ENCODE data around the gene GALNTL6. TPM values are rescaled to one million over a fixed set of nuclear protein-coding genes. Genes with fewer than 3 reads are reported as not detected.

Gene GALNTL6
- total RNA-seq, 1 donor from 2014 or later = not detected

- no peaks in the 10 kb centered on the region for H3K27me3 ChIP-seq (ENCODE audit: low read depth)
- intact Hi-C loops (cut with micrococcal nuclease) = no loop called here
- TF ChIP-seq CTCF (IDR thresholded peaks at IDR 0.05; ENCODE audit: borderline replicate concordance) = no peak
- H3K4me3 ChIP-seq = no peak overlapping the region
- no peaks in the 10 kb centered on the region for H3K9me3 ChIP-seq (replicated peaks)
- no peak for DNase-seq
- no peaks in the 10 kb centered on the region for H3K4me1 ChIP-seq
- no peak overlapping the region for H3K27ac ChIP-seq (replicated peaks)
- no peaks in the 10 kb centered on the region for H3K36me3 ChIP-seq
These were observed 63.4 kb downstream of the GALNTL6 start for GRCh38 chr4:171876636-171877035.

- DNase-seq = no peak
- no peaks in the 10 kb centered on the region for H3K9me3 ChIP-seq (replicated peaks)
- intact Hi-C loops (cut with micrococcal nuclease) = no loop called here
- no peak overlapping the region for H3K4me3 ChIP-seq
- H3K36me3 ChIP-seq = no peaks in the 10 kb centered on the region
- no peaks in the 10 kb centered on the region for H3K4me1 ChIP-seq
- no peaks in the 10 kb centered on the region for H3K27me3 ChIP-seq (ENCODE audit: low read depth)
- H3K27ac ChIP-seq (replicated peaks) = no peak overlapping the region
- TF ChIP-seq CTCF (IDR thresholded peaks at IDR 0.05; ENCODE audit: borderline replicate concordance) = no peak
These were observed 66.9 kb downstream of the GALNTL6 start for GRCh38 chr4:171880136-171880535.

- DNase-seq = no peak
- TF ChIP-seq CTCF (IDR thresholded peaks at IDR 0.05; ENCODE audit: borderline replicate concordance) = no peak
- intact Hi-C loops (cut with micrococcal nuclease) = no loop called here
These were observed 76.5 kb downstream of the GALNTL6 start for GRCh38 chr4:171889681-171890080.

GRCh38 chr4:171891038-171891437, 77.8 kb downstream of the GALNTL6 start:
- no peak overlapping the region for H3K27ac ChIP-seq (replicated peaks)
- intact Hi-C loops (cut with micrococcal nuclease) = no loop called here
- no peak overlapping the region for H3K4me3 ChIP-seq
- DNase-seq = no peak
- H3K36me3 ChIP-seq = no peaks in the 10 kb centered on the region
- no peaks in the 10 kb centered on the region for H3K27me3 ChIP-seq (ENCODE audit: low read depth)
- no peaks in the 10 kb centered on the region for H3K9me3 ChIP-seq (replicated peaks)
- H3K4me1 ChIP-seq = no peaks in the 10 kb centered on the region
- TF ChIP-seq CTCF (IDR thresholded peaks at IDR 0.05; ENCODE audit: borderline replicate concordance) = no peak

More at GRCh38 chr4:171889681-171890080, 76.5 kb downstream of the GALNTL6 start:
- no peaks in the 10 kb centered on the region for H3K27me3 ChIP-seq (ENCODE audit: low read depth)
- H3K36me3 ChIP-seq = no peaks in the 10 kb centered on the region
- H3K9me3 ChIP-seq (replicated peaks) = no peaks in the 10 kb centered on the region
- H3K27ac ChIP-seq (replicated peaks) = no peak overlapping the region
- no peak overlapping the region for H3K4me3 ChIP-seq
- no peaks in the 10 kb centered on the region for H3K4me1 ChIP-seq

- peaks cover 31% of the 10 kb centered on the region for H3K9me3 ChIP-seq (replicated peaks)
- H3K4me1 ChIP-seq = no peaks in the 10 kb centered on the region
- TF ChIP-seq CTCF (IDR thresholded peaks at IDR 0.05; ENCODE audit: borderline replicate concordance) = no peak
- no peak for DNase-seq
- H3K27me3 ChIP-seq (ENCODE audit: low read depth) = no peaks in the 10 kb centered on the region
- intact Hi-C loops (cut with micrococcal nuclease) = no loop called here
- H3K27ac ChIP-seq (replicated peaks) = no peak overlapping the region
- H3K36me3 ChIP-seq = no peaks in the 10 kb centered on the region
- H3K4me3 ChIP-seq = no peak overlapping the region
These were observed 83.2 kb downstream of the GALNTL6 start for GRCh38 chr4:171896426-171896825.

GRCh38 chr4:171919314-171919713, 106.1 kb downstream of the GALNTL6 start:
- H3K4me1 ChIP-seq = no peaks in the 10 kb centered on the region
- DNase-seq = no peak
- H3K36me3 ChIP-seq = no peaks in the 10 kb centered on the region
- H3K27ac ChIP-seq (replicated peaks) = no peak overlapping the region
- no peak for TF ChIP-seq CTCF (IDR thresholded peaks at IDR 0.05; ENCODE audit: borderline replicate concordance)
- no peak overlapping the region for H3K4me3 ChIP-seq
- no peaks in the 10 kb centered on the region for H3K9me3 ChIP-seq (replicated peaks)
- intact Hi-C loops (cut with micrococcal nuclease) = no loop called here
- H3K27me3 ChIP-seq (ENCODE audit: low read depth) = no peaks in the 10 kb centered on the region

All from left ventricle myocardium inferior (tissue), 1 donor.